Activated T-cell treated with anti-CD3 and anti-CD28 coated beads for 48 hours (primary cell): ENCODE data around the gene TTC9C.
A peak's percentile ranks its signal among the peaks of the same experiment; 100 is the strongest.
"Not testable (repeated sequence)": the region's sequence is repeated elsewhere in the genome, so short reads cannot be mapped to it uniquely, and the experiment has no call there.

Experiments used
- DNase-seq: peaks from one replicate; pipeline ENCODE4 v3.0.0-alpha.2; 2020; ENCODE audit warnings: low read depth

The TTC9C gene, protein sequence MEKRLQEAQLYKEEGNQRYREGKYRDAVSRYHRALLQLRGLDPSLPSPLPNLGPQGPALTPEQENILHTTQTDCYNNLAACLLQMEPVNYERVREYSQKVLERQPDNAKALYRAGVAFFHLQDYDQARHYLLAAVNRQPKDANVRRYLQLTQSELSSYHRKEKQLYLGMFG

DNA sequence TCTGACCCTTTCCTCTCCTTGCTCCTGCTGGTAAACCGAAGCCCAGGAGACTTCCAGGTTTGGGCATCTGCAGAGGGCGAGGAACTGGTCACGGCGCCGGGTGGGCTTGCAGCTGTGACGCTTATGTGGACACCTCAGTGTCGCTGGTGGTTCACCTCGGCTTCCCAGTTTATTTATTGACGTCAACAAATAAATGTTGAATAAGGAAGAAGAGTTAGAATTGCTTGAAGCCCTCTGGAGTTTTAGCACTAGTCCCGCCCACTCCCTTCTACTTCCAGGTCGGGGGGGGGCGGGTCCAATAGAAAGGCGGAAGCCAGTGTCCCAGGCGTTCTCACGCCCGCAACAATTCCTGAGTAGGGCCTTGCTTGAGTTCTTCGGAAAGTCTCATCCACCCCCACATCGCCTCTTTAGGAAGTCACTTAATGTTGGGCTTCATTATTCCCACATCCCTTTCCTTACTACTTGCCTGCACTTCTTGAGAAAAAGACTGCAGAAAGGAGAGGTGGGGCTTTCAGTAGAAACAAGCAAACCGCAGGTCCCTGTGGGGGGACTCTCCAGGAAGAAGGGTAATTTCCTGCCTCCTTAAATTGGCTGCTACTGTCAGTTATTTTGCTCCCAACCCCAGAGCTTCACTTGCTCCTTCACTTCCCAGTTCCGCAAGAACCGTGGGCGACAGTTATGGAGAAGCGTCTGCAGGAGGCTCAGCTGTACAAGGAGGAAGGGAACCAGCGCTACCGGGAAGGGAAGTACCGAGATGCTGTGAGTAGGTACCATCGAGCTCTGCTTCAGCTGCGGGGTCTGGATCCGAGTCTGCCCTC is at the start of gene TTC9C:
TSS of gene TTC9C (plus strand) at position 316 of the 818 bp plus-strand sequence. CDS start at position 679, 363 bp downstream.
- DNase-seq = peak; percentile 76

DNA sequence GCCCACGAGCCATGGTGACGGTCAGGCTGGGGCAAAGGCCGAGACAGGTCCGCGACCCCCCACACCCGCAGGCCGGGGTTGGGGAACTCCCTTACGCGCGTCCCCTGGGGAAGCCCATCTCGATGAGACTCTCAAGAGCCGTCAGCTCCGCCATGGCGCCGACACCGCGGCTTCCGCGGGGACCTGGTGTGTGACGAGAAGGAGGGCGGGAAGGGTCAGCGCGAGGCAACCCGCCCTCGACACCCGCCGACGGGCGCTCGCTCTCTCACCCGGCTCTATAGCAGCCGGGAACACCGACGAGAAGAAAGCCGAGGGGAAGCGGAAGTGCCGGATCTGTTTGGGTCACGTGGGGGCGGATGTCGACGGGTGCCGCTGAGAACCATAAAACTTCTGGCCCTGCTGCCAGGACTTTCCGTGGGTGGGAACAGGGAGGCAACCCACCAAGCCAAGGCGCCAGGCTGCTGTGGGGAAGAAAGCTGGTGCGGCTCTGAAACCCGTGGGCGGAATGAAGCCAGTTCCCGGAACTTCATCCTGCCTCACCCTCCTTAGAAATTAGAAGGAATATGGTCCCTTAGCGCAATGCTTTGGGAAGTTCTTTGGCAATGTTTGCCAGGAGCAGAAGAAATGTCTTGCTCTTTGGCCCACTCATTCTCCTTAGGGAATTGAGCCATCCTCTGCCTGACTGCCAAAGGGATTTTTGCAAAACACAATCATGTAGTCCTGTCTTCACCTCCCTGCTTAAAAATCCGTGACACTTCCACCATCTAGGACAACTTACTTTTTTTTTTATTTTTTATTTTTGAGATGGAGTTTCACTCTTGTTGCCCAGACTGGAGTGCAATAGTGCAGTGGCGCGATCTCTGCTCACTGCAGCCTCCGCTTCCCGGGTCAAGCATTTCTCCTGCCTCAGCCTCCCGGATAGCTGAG is 49.3 kb upstream of the TTC9C start, which contains the start of gene UBXN1:
TSS of gene UBXN1 (minus strand) at position 304 of the 927 bp plus-strand sequence. CDS start at position 154, 150 bp downstream.
- DNase-seq = peak; percentile 84

DNA sequence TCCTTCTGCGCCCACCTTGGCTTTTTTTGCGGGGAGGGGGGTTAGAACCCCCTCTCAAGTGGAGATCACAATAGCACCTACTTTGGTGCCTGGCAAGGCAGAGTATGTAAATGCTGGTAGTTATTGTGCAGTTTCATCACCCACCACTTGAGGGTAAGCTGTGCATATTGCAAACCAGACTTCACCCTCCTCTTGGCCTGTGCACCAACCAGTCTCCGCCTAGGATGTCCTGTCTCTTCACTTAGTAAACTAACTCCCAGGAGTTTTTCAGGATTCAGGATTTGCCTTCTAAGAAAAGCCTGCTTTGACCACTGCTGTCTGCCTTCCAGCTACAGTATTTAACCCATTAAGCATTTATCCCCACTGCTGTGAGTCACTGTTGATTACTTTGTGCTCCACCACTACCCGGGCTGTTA is 47.5 kb upstream of the TTC9C start:
- DNase-seq = peak; percentile 25

DNA sequence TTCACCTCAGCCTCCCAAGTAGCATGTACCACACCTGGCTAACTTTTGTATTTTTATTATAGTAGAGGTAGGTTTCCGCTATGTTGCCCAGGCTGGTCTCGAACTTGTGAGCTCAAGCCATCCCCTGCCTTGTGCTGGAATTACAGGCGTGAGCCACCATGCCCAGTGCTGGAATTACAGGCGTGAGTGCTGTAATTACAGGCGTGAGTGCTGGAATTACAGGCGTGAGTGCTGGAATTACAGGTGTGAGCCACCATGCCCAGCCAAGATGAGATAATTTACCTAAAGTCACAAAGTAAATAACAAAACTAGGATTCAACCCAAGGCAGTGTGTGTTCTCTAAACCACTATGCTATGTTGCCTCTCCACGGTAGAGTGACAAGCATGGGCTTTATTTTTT is 45.8 kb upstream of the TTC9C start:
- DNase-seq = no peak

DNA sequence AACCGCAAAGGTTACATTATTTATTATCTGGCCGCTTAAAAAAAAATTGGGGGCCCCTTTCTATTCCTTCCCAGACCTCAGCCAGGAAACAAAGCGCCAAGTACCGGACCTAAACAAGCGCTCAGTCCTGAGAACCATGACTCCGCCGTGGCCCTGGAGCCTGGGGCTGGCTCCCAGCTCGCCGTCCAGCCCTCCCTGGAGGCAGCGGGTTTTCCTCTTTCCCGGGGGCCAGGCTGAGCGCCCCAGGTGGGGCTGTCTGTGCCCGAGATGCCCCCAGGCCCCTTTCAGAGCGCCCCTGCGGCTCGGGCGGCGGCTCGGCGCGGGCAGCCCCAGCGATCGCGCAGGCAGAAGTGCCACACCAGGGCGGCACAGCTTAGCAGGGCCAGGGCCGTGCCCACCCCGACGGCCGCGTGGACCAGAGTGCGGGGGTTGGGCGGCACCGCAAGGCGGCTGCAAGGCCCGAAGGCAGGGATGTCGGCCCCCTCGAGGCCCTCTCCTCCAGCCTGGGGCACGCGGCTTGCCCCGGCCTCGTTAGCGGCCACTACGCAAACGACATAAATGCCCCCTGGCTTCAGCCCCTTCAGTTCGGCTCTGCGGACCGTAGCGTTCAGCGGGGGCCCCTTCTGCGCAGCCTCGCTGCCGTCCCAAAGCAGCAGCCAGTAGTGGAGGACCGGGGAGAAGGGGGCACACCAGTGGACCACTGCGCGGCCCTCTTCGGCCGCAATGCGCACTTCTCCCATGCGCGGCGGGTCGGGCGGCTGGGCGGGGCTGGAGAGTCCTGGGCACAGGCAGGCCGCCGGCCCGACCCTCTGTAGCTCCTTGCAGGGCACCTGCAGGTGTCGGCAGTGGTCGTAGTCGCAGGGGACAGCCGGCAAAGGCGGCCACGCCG is 40.5 kb upstream of the TTC9C start:
- DNase-seq = no peak

DNA sequence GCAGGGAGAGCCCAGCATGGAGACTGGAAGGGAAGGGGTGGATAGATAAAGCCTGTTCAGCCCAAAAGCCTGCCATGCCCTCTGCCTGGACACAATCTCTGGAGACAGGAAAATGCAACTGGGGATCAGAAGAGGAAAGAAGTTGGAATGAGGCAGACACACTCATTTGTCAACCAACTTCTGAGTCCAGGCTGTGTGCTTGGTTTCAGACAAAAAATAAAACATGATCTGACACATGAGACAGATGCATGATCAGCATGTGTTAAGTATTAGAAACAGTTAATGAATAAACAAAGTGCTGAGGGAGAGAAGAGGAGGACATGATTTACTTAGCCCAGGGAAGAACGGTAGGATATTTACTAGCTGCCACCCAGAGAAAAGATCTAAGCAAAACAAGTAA is 39.8 kb upstream of the TTC9C start:
- no peak for DNase-seq

DNA sequence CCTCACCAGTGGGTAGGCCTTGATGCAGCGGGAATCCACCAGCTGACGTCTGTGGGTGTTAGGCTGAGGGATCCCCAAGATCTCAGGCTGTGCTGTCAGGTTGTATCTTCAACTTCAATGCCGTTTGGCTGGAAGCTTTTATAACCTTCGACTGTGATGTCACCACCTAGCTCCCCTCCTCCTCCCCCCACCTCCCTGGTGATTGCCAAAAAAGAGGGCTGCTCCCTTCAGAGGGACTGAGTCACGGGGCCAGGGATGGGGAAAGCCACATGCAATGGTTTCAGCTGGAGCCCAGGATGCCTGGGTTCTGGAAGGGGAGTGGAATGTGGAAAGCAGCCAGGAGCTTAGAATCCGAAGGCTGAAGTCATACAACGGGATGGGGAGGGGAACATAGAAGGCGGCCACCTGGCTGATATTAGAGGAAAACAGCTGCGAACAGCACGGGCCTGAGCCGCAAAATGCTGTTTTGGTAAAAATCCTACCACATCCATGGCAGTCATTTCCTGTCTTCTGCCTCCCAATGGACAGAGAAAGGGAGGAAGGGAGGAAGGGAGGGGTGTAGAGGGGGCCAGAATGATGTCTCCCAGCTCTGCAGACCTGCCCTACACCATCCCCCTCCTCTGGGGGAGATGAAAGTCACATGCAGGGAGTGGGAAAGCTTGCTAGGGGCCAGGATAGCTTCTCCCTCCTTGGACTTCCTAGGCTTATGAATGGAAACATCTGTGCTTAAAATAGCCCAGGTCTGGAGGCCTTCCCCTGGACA is 38.7 kb upstream of the TTC9C start, which contains the start of gene LRRN4CL:
TSS of gene LRRN4CL (minus strand) at position 110 of the 763 bp plus-strand sequence. CDS start 1,022 bp downstream, outside the sequence.
- no peak for DNase-seq

DNA sequence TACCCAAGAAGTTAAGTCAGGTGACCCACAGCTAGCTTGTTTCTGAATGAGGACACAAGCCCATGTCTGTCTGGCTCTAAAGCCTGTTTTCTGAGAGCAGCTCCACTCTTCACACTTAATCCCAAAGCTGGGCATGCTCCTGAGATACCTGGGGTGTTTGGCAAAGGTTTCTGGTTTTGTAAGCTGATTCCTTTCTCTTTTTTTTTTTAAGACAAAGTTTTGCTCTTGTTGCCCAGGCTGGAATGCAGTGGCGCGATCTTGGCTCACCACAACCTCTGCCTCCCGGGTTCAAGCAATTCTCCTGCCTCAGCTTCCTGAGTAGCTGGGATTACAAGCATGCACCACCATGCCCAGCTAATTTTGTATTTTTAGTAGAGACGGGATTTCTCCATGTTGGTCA is 34.7 kb upstream of the TTC9C start:
- not testable (repeated sequence) for DNase-seq

DNA sequence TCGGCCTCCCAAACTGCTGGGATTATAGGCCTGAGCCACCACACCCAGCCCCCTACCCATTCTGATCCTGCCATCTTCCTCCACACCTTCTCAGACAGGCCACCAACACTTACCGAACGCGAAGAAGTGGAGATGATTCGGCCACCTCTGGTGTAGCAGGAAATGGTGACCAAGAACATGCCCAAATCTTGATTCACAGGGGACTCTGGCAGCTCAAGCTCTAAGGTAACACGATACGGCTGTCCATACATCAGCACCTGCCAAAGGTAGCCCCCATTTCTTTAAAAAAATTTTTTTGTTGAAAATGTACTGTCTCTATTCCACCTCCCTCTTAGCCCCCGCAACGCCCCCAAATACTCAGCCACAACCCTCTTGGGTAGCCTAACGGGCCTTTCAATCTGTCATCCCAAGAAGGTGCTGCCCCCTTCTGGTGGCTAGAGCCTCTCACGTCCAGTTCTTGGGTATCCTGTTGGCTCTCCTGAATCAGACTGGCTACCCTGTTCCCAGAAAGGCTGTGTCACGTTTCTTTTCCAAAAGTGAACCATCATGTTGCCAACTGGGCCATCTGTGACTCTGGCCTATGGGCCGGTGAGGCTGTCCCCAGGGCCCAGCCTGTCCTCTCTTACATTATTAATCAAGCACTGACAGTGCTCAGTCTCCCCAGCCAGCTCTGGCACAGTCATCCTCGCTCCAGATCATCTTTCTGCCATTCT is 33.7 kb upstream of the TTC9C start:
- peak; percentile 64 for DNase-seq

DNA sequence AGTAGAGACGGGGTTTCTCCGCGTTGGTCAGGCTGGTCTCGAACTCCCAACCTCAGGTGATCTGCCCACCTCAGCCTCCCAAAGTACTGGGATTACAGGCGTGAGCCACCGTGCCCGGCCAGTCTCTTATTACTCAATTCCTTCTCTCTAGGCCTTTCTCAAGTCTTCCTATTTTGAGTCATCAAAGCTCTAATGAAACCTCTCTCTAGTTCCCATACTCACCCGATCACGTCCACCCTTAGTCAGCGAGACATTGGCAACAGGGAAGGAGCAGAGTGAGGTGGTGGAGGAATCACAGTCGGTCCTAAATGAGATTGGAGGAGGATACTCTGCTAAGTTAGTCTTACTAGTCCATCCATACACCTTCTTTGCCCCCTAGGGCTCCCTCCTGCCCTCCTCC is 26.0 kb upstream of the TTC9C start:
- DNase-seq = no peak

DNA sequence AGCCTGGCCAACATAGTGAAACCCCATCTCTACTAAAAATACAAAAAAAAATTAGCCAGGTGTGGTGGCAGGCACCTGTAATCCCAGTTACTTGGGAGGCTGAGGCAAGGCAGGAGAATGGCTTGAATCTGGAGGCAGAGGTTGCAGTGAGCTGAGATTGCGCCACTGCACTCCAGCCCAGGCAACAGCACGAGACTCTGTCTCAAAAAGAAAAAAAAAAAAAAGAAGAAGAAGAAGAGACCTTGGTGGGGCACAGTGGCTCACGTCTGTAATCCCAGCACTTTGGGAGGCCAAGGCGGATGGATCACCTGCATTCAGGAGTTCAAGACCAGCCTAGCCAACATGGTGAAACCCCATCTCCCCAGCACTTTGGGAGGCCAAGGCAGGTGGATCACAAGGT is 24.4 kb upstream of the TTC9C start:
- not testable (repeated sequence) for DNase-seq

DNA sequence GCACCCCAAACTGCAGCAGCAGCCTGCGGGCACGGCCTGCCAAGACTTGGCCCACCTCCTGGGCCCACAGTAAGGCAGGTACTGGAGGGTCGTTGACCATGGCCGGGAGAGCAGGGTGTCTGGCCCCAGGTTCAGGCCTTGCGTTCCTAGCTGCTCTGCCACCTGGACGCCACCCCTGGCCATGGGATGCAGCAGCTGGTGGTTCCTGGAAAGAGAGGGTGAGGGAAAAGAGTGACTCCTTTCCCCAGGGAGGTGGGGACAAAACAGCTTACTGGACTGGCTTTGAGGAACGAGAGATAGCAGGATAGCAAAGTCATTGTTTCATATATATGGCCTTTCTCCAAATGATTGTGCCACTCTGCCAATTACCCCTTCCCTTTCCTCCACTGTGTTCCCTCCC is 22.9 kb upstream of the TTC9C start:
- no peak for DNase-seq

DNA sequence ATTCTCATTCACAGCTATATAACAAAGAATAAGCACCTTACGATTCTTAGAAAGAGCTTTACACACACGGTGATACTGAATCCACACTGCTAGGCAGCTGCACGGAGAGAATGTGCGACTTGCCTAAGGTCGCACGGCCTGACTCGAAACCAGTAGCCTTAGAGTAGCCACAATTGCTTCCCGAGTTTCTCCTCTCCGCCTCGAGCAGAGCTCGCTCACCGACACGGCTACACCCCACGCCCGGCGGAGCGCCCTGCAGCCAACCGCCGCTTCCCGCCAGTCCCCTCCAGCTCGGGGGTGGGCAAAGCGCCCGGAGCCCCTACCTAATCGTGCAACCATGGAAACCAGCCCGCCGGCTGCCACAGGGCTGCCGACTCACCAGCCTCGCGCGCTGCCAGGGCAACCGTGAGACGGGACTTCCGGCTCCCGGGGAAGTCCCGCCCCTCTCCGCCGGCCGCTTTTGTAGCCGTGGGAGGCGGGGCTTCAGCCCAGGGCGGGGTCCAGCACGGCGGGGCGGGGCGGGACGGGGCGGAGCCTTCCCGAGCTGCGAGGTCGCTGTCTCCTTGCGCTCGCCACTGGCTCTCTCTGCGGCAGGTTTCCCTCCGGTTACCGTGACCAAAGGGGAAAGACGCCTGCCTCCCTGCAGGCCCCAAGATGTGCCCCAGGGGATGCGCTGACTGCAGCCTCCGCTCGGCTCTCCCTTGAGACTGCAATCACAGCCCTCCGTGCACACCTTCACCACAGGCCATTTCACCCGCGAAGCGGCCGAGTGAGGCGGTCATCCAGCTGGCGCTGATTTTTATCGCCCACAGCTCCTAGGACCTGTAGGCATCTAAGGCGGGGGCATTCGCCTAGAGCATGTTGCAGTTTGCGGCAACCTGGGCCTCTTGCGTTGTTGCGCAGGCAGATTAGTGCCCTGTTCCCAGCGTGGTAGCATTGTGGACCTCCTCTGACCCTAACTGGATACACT is 22.1 kb upstream of the TTC9C start:
- DNase-seq = peak; percentile 93

DNA sequence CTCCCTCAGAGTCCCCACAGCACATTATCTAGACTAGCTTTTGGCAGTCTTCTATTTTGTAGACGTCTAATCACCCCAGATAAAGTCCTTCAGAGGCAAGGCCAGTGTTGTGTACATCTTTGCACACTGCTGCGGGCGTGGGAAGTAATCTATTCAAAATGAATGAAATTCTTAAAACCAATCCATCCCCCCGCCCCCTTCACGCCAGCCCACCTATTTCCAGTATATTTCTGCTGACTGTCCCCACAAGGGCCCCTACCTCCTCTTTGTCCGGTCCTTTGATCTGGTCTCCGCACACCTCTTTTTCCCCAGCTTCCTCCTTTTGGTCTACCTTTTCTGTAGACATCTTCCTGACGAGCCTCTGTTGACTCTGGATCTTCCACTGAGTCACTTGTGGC is 21.4 kb upstream of the TTC9C start:
- no peak for DNase-seq

DNA sequence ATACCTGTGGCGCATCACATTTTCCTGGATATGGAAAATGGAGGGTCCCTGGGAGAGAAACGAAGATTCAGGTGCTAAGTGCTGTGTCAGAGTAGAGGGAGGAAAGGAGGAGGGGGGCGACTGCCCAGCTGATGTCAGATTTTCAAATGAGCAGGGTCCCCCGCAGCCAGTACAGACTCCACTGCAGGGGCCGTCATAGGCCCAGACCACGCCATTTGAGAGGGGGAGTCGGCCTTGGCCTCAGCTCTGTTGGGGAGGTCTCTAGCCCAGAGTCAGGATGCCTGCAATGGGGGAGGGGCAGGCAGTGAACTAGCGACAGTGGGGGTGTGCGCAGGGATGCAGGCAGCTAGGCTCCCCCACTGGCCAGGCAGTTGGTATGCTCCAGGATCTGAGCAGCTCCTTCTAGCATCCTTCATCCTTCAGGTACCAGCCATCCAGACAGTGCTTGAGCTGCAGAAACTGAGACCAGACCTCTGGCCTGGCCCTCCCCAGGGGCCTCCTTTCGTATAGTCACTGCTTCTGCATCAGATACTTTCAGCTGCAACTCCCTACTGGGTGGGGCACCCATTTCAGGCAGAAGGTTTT is 20.9 kb upstream of the TTC9C start, which contains the start of the genes BSCL2 and GNG3:
TSS of gene BSCL2 (minus strand) at position 148 of the 585 bp plus-strand sequence. CDS start 229 bp downstream, outside the sequence.
TSS of gene GNG3 (plus strand) at position 400 of the 585 bp plus-strand sequence. CDS start 620 bp downstream, outside the sequence.
- no peak for DNase-seq

DNA sequence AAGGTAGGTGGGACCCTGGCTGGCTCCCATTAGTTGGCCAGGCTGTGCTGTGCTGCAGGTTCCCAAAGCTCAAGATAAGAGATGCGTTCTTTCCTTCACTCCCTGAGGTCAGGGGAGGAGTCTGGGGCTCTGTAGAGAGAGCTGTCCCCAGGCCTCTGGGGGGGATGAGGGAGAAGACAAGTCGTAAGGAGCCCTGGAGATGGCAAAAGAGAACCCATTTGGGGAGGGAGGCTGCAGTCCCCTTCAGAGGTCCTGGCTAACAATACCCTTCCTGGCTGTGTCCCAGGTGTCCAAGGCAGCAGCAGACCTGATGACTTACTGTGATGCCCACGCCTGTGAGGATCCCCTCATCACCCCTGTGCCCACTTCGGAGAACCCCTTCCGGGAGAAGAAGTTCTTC is 19.9 kb upstream of the TTC9C start:
- no peak for DNase-seq

DNA sequence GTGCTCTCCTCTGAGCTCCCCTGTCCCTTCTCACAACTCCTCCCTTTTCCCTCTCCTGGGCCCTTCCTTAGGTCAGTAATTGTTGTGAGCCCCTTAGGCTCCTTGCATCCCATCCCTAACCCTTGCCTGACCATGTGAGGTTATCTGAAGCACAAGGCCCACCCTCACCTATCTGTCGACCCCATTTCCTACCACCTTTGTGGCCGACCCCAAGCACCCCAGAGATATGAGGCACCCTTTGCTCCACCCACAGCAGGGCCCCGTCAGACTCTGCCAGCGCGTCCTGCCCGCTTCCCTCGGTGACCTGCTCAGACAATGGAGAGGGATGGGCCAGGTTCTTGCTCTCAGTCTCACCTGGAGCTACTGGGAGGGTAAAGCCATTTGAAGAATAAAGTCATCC is 19.5 kb upstream of the TTC9C start:
- peak; percentile 32 for DNase-seq
